Astrocyte (in vitro differentiated cells and primary cell): ENCODE measurements around the gene SLC4A7.

Experiments used
- CTCF ChIP-seq: IDR thresholded peaks from 2 replicates; pipeline ENCODE4 v1.5.1; 2011; ENCODE audit warnings: low read depth, mild to moderate bottlenecking, inconsistent platforms, low read length, moderate library complexity; ENCODE audit not compliant: insufficient read depth
- EZH2 ChIP-seq: IDR thresholded peaks from 2 replicates; pipeline ENCODE4 v1.6.1; 2012; ENCODE audit warnings: mild to moderate bottlenecking, low read length, inconsistent platforms; ENCODE audit not compliant: insufficient read depth

- TF ChIP-seq CTCF = no peak
- TF ChIP-seq EZH2 = no peak
These were observed 4.2 kb downstream of the SLC4A7 start for GRCh38 chr3:27479806-27480543.
